Kidney (tissue), 14 donors: ENCODE data around the gene ALB. TPM values are rescaled to one million over a fixed set of nuclear protein-coding genes. Genes with fewer than 3 reads are reported as not detected.

Experiments used
- DNase-seq, 5 donors: peaks; one replicate each; pipeline ENCODE4 v3.0.0-alpha.2; 2013 to 2020
- FAIRE-seq: peaks from 2 replicates; lab custom pipeline; 2012; peaks lifted over from hg19 to GRCh38; lab: Jason Lieb, UNC
- H3K27ac ChIP-seq, 2 donors: one replicate each; pipeline ENCODE4 v1.7.0; 2013; ENCODE audit warnings: low read depth in 2 of 2, low read length in 2 of 2, inconsistent platforms in 1 of 2
- H3K27me3 ChIP-seq: one replicate; pipeline ENCODE4 v1.7.1; 2013; ENCODE audit warnings: low read length, inconsistent platforms; ENCODE audit not compliant: control insufficient read depth, insufficient read depth
- H3K36me3 ChIP-seq, 3 donors: one replicate each; pipeline versions ENCODE4 v1.7.0 to v1.7.1; 2013; ENCODE audit warnings: low read length in 3 of 3, control low read depth in 1 of 3, inconsistent platforms in 1 of 3; ENCODE audit not compliant: insufficient read depth in 3 of 3, control insufficient read depth in 2 of 3
- H3K4me1 ChIP-seq, 3 donors: one replicate each; pipeline versions ENCODE4 v1.7.0 to v1.7.1; 2013; ENCODE audit warnings: low read length in 3 of 3, inconsistent platforms in 1 of 3, low read depth in 1 of 3; ENCODE audit not compliant: control insufficient read depth in 2 of 3, insufficient read depth in 2 of 3
- H3K4me3 ChIP-seq, 3 donors: one replicate each; pipeline versions ENCODE4 v1.7.0 to v1.8.1; 2013; ENCODE audit warnings: low read length in 3 of 3, control low read depth in 1 of 3, inconsistent platforms in 1 of 3
- H3K9ac ChIP-seq, 3 donors: one replicate each; pipeline versions ENCODE4 v1.7.0 to v1.7.1; 2013; ENCODE audit warnings: low read length in 3 of 3, control low read depth in 1 of 3, inconsistent platforms in 1 of 3
- H3K9me3 ChIP-seq, 3 donors: one replicate each; pipeline versions ENCODE4 v1.7.0 to v1.7.1; 2013; ENCODE audit warnings: low read length in 3 of 3, control low read depth in 1 of 3, inconsistent platforms in 1 of 3; ENCODE audit not compliant: control insufficient read depth in 2 of 3, insufficient read depth in 1 of 3
- CTCF ChIP-seq: IDR thresholded peaks from 3 replicates; pipeline ENCODE4 v1.5.1; 2012; ENCODE audit warnings: mild to moderate bottlenecking, moderate library complexity, borderline replicate concordance; ENCODE audit not compliant: insufficient read depth; ENCODE audit errors: extremely low read depth
- intact Hi-C: fragments of 100-400 bp; cut with DNase I; formaldehyde crosslinking; loops from one replicate; pipeline ENCODE4 v1.11.1; 2022
- polyA plus RNA-seq: library from polyadenylated mRNA; stranded (reverse); fragments of 350-450 nt; fragmentation: Illumina TruSeq; extraction: RNeasy Lipid Tissue Mini Kit (QIAGEN cat#74804); gene quantifications from one replicate; pipeline ENCODE4 v1.2.3, GENCODE V29; 2014; ENCODE audit warnings: low read depth, low replicate concordance; ENCODE audit not compliant: insufficient read depth
- total RNA-seq: library from RNA; stranded (reverse); fragmentation: NEBNext Ultra II Directional; extraction: Animal tissue kit (Norgen Biotek cat#: 25700); gene quantifications from one replicate; pipeline ENCODE4 v1.2.1, GENCODE V29; 2021
- donor health status: control.
- donor health status: control.
- donor health status: control.
- donor health status: control.
- donor health status: control.
- donor health status: DM: yes; HTN: yes; CAD: no.
- donor health status: Normal renal cell carcinoma (clear cell type).

Gene ALB
- total and polyA plus RNA-seq, 2 donors from 2014 or later: 0.19 to 172 TPM

- Histone ChIP-seq H3K36me3 (no peaks in the 10 kb centered on the region), H3K9ac (no peak overlapping the region), H3K4me1 (no peaks in the 10 kb centered on the region), H3K27ac (no peak overlapping the region), H3K9me3 (no peaks in the 10 kb centered on the region), H3K27me3 (no peaks in the 10 kb centered on the region), H3K4me3 (no peak overlapping the region)
- intact Hi-C loops: no loop called here
- peak in 2 of 5 donors; percentile 4 to 32 for DNase-seq
- no peak for TF ChIP-seq CTCF
- no peak for FAIRE-seq
These were observed 13.9 kb downstream of the ALB start for GRCh38 chr4:73417973-73418372.

GRCh38 chr4:73418677-73419076 is 14.6 kb downstream of the ALB start:
- Histone ChIP-seq H3K9ac (no peak overlapping the region), H3K9me3 (no peaks in the 10 kb centered on the region), H3K27ac (no peak overlapping the region), H3K27me3 (no peaks in the 10 kb centered on the region), H3K4me3 (no peak overlapping the region), H3K4me1 (no peaks in the 10 kb centered on the region), H3K36me3 (no peaks in the 10 kb centered on the region)
- no peak for TF ChIP-seq CTCF
- FAIRE-seq: no peak
- DNase-seq: no peak
- intact Hi-C loops: no loop called here

- no peaks in the 10 kb centered on the region for H3K9me3 ChIP-seq
- H3K4me1 ChIP-seq: no peaks in the 10 kb centered on the region
- H3K4me3 ChIP-seq: no peak overlapping the region
- no peak overlapping the region for H3K27ac ChIP-seq
- DNase-seq (no peak), FAIRE-seq (no peak)
- H3K9ac ChIP-seq: no peak overlapping the region
- no peaks in the 10 kb centered on the region for H3K36me3 ChIP-seq
- H3K27me3 ChIP-seq: no peaks in the 10 kb centered on the region
- intact Hi-C loops: no loop called here
- no peak for TF ChIP-seq CTCF
These were observed 15.3 kb downstream of the ALB start for GRCh38 chr4:73419106-73420038.
